ENCODE measurements around the gene NCOA3.

NCOA3 gene

GRCh38 chr20:47662483-47663353, 161.0 kb downstream of the NCOA3 start:
- no peak overlapping the region for H3K4me3 Mint-ChIP-seq
- no peak for DNase-seq
- peaks cover 45% of the 10 kb centered on the region for H3K36me3 Mint-ChIP-seq (ENCODE audit: low read depth)
- H3K27me3 Mint-ChIP-seq (ENCODE audit: low read depth, poor library complexity), result no peaks in the 10 kb centered on the region
- H3K27ac Mint-ChIP-seq, result peak overlapping the region; percentile 85
- TF ChIP-seq, protein P1, sequence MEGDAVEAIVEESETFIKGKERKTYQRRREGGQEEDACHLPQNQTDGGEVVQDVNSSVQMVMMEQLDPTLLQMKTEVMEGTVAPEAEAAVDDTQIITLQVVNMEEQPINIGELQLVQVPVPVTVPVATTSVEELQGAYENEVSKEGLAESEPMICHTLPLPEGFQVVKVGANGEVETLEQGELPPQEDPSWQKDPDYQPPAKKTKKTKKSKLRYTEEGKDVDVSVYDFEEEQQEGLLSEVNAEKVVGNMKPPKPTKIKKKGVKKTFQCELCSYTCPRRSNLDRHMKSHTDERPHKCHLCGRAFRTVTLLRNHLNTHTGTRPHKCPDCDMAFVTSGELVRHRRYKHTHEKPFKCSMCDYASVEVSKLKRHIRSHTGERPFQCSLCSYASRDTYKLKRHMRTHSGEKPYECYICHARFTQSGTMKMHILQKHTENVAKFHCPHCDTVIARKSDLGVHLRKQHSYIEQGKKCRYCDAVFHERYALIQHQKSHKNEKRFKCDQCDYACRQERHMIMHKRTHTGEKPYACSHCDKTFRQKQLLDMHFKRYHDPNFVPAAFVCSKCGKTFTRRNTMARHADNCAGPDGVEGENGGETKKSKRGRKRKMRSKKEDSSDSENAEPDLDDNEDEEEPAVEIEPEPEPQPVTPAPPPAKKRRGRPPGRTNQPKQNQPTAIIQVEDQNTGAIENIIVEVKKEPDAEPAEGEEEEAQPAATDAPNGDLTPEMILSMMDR (IDR thresholded peaks at IDR 0.05), result no peak
- no peaks in the 10 kb centered on the region for H3K9me3 Mint-ChIP-seq
- peaks cover 30% of the 10 kb centered on the region for H3K4me1 Mint-ChIP-seq

- Mint-ChIP-seq H3K9me3 (no peaks in the 10 kb centered on the region), H3K4me3 (no peak overlapping the region), H3K27me3 (ENCODE audit: low read depth, poor library complexity) (no peaks in the 10 kb centered on the region), H3K4me1 (peaks cover 30% of the 10 kb centered on the region), H3K27ac (no peak overlapping the region), H3K36me3 (ENCODE audit: low read depth) (peaks cover 37% of the 10 kb centered on the region)
- DNase-seq, result peak; percentile 89
- TF ChIP-seq, protein P1 (IDR thresholded peaks at IDR 0.05), result peak; percentile 98
Measured at GRCh38 chr20:47663354-47664067, 161.8 kb downstream of the NCOA3 start.

GRCh38 chr20:47664068-47664437, 162.4 kb downstream of the NCOA3 start:
- H3K36me3 Mint-ChIP-seq (ENCODE audit: low read depth), result peaks cover 40% of the 10 kb centered on the region
- no peaks in the 10 kb centered on the region for H3K9me3 Mint-ChIP-seq
- TF ChIP-seq, protein P1 (IDR thresholded peaks at IDR 0.05), result no peak
- DNase-seq, result no peak
- peaks cover 34% of the 10 kb centered on the region for H3K4me1 Mint-ChIP-seq
- no peak overlapping the region for H3K4me3 Mint-ChIP-seq
- no peak overlapping the region for H3K27ac Mint-ChIP-seq
- H3K27me3 Mint-ChIP-seq (ENCODE audit: low read depth, poor library complexity), result peaks cover 2% of the 10 kb centered on the region

GRCh38 chr20:47664744-47665143, 163.1 kb downstream of the NCOA3 start:
- TF ChIP-seq, protein P1 (IDR thresholded peaks at IDR 0.05), result no peak
- peaks cover 5% of the 10 kb centered on the region for H3K27me3 Mint-ChIP-seq (ENCODE audit: low read depth, poor library complexity)
- no peak overlapping the region for H3K27ac Mint-ChIP-seq
- H3K4me1 Mint-ChIP-seq, result peaks cover 38% of the 10 kb centered on the region
- H3K36me3 Mint-ChIP-seq (ENCODE audit: low read depth), result peaks cover 41% of the 10 kb centered on the region
- no peak overlapping the region for H3K4me3 Mint-ChIP-seq
- DNase-seq, result no peak
- no peaks in the 10 kb centered on the region for H3K9me3 Mint-ChIP-seq

GRCh38 chr20:47665221-47665991, 163.7 kb downstream of the NCOA3 start:
- Mint-ChIP-seq H3K4me1 (peaks cover 38% of the 10 kb centered on the region), H3K9me3 (no peaks in the 10 kb centered on the region), H3K27ac (peak overlapping the region; percentile 61), H3K27me3 (ENCODE audit: low read depth, poor library complexity) (peaks cover 5% of the 10 kb centered on the region), H3K36me3 (ENCODE audit: low read depth) (peaks cover 44% of the 10 kb centered on the region), H3K4me3 (no peak overlapping the region)
- TF ChIP-seq, protein P1 (IDR thresholded peaks at IDR 0.05), result no peak
- DNase-seq, result no peak

All from nephron progenitor cell (in vitro differentiated cells).